B cell (primary cell): Measurements from ENCODE around the gene SAMD4A. TPM values are rescaled to one million over a fixed set of nuclear protein-coding genes. Genes with fewer than 3 reads are reported as not detected.

Experiments used
- ATAC-seq: fragments of 200-7000 bp; cut with Tn5 transposase; one replicate; pipeline ENCODE4 v1.10.0; 2021; ENCODE audit warnings: low read depth, mild to moderate bottlenecking, moderate number of reproducible peaks, moderate library complexity
- CTCF ChIA-PET: fragments of 350-600 bp; sonication (Branson Sonifier 250); formaldehyde crosslinking; loops from one replicate; lab custom pipeline; 2021; ENCODE audit warnings: antibody characterized with exemption, inconsistent platforms; lab: Charles Lee
- POLR2A ChIA-PET: fragments of 350-600 bp; sonication (Branson Sonifier 250); formaldehyde crosslinking; loops from one replicate; lab custom pipeline; 2021; ENCODE audit warnings: antibody characterized with exemption; lab: Charles Lee
- DNase-seq: peaks from one replicate; pipeline ENCODE4 v3.0.0; 2013
- H2AFZ ChIP-seq: 2 replicates; pipeline ENCODE4 v1.6.1; 2012; ENCODE audit warnings: mild to moderate bottlenecking, low read depth, low read length; ENCODE audit not compliant: insufficient read depth, poor library complexity, severe bottlenecking
- H3K27ac ChIP-seq, 2 donors: 1 replicate in 1 of 2; 2 replicates in 1 of 2; pipeline ENCODE4 v1.5.1; 2012 to 2013; ENCODE audit warnings: low read length in 2 of 2, mild to moderate bottlenecking in 2 of 2, moderate library complexity in 1 of 2
- H3K27me3 ChIP-seq, 4 experiments: fragments of 200-600 bp in 1 of 4; sonication (generic) in 1 of 4; replicated peaks in 1 of 4; 1 replicate in 2 of 4; 2 replicates in 2 of 4; pipeline versions ENCODE4 v1.6.1 to v1.7.0; 2013 to 2016; ENCODE audit warnings: low read length in 3 of 4, mild to moderate bottlenecking in 2 of 4, mixed read lengths in 1 of 4, moderate library complexity in 1 of 4; ENCODE audit not compliant: insufficient read depth in 4 of 4, control insufficient read depth in 3 of 4; ENCODE audit errors: control extremely low read depth in 1 of 4
- H3K36me3 ChIP-seq, 2 experiments: replicated peaks in 1 of 2; 1 replicate in 1 of 2; 2 replicates in 1 of 2; pipeline versions ENCODE4 v1.6.1 to v1.7.1; 2013; ENCODE audit warnings: low read length in 1 of 2; ENCODE audit not compliant: insufficient read depth in 2 of 2, control insufficient read depth in 1 of 2; ENCODE audit errors: control extremely low read depth in 1 of 2, extremely low read depth in 1 of 2
- H3K4me1 ChIP-seq, 2 donors: fragments of 200-600 bp in 1 of 2; sonication (generic) in 1 of 2; 1 replicate in 1 of 2; 2 replicates in 1 of 2; pipeline versions ENCODE4 v1.5.1 to v1.6.1; 2013 to 2017; ENCODE audit warnings: low read length in 2 of 2; ENCODE audit not compliant: control insufficient read depth in 2 of 2, insufficient read depth in 2 of 2
- H3K4me2 ChIP-seq: replicated peaks from 2 replicates; pipeline ENCODE3; 2012; ENCODE audit warnings: mild to moderate bottlenecking, low read depth, low read length; ENCODE audit not compliant: poor library complexity, severe bottlenecking
- H3K4me3 ChIP-seq, 5 experiments: fragments of 200-600 bp in 1 of 5; sonication (generic) in 1 of 5; 1 replicate in 3 of 5; 2 replicates in 2 of 5; pipeline versions ENCODE4 v1.5.1 to v1.7.0; 2011 to 2016; ENCODE audit warnings: low read length in 4 of 5, mild to moderate bottlenecking in 4 of 5, low read depth in 2 of 5, control low read depth in 1 of 5, moderate library complexity in 1 of 5; ENCODE audit not compliant: insufficient read depth in 1 of 5; ENCODE audit errors: control extremely low read depth in 1 of 5, extremely low read depth in 1 of 5
- H3K79me2 ChIP-seq: fragments of 200-600 bp; sonication (generic); one replicate; pipeline ENCODE4 v1.6.0; 2016; ENCODE audit warnings: low read length; ENCODE audit not compliant: control insufficient read depth, insufficient read depth
- H3K9ac ChIP-seq: fragments of 200-600 bp; sonication (generic); 2 replicates; pipeline ENCODE4 v1.6.1; 2017; ENCODE audit warnings: mild to moderate bottlenecking, low read length, moderate library complexity
- H3K9me3 ChIP-seq, 3 donors: one replicate each; pipeline versions ENCODE4 v1.6.1 to v1.7.1; 2013; ENCODE audit warnings: low read length in 2 of 3; ENCODE audit not compliant: control insufficient read depth in 2 of 3, insufficient read depth in 1 of 3; ENCODE audit errors: control extremely low read depth in 1 of 3
- H4K20me1 ChIP-seq: 2 replicates; pipeline ENCODE4 v1.6.0; 2012; ENCODE audit warnings: mild to moderate bottlenecking, low read length; ENCODE audit not compliant: insufficient read depth, control insufficient read depth, poor library complexity, severe bottlenecking
- H3K27ac Mint-ChIP-seq: one replicate; pipeline ENCODE4 v1.8.0; 2021; ENCODE audit warnings: mixed read lengths
- H3K27me3 Mint-ChIP-seq: one replicate; pipeline ENCODE4 v1.8.0; 2021; ENCODE audit warnings: mixed read lengths
- H3K4me1 Mint-ChIP-seq: one replicate; pipeline ENCODE4 v1.8.0; 2021; ENCODE audit warnings: mixed read lengths
- H3K4me3 Mint-ChIP-seq: one replicate; pipeline ENCODE4 v1.8.0; 2021; ENCODE audit warnings: mixed read lengths
- H3K9me3 Mint-ChIP-seq: one replicate; pipeline ENCODE4 v1.8.0; 2022; ENCODE audit warnings: mixed read lengths; ENCODE audit not compliant: insufficient read depth
- CTCF ChIP-seq: fragments of 200-600 bp; IDR thresholded peaks from one replicate; pipeline ENCODE4 v1.8.0; 2022; ENCODE audit warnings: antibody characterized with exemption, mild to moderate bottlenecking
- EZH2 ChIP-seq: IDR thresholded peaks from 2 replicates; pipeline ENCODE4 v1.6.1; 2012; ENCODE audit warnings: borderline replicate concordance, low read depth, mild to moderate bottlenecking, moderate library complexity, low read length; ENCODE audit not compliant: insufficient read depth, poor library complexity, severe bottlenecking
- WGBS: methylation state at CpG from one replicate; pipeline ENCODE4 v1.1.5; 2013; ENCODE audit warnings: missing lambda C conversion rate; ENCODE audit not compliant: insufficient coverage; 5-methylcytosine and 5-hydroxymethylcytosine counted together
- intact Hi-C: fragments of 100-400 bp; cut with micrococcal nuclease; formaldehyde crosslinking; loops from one replicate; pipeline ENCODE4 v1.10.0; 2022
- polyA plus RNA-seq: library from polyadenylated mRNA; depleted of rRNA; stranded (reverse); fragments of >200 nt; gene quantifications from 2 replicates; pipeline ENCODE4 v1.2.3, GENCODE V29; 2012
- total RNA-seq, 2 donors: library from RNA; stranded (reverse); fragments of 120-200 nt in 1 of 2; gene quantifications; 1 replicate in 1 of 2; 2 replicates in 1 of 2; pipeline versions ENCODE4 v1.2.3 to v1.2.4, GENCODE V29; 2013 to 2022

The SAMD4A gene
- total and polyA plus RNA-seq, 2 donors (not counting 1 experiment from before 2014, with no cell fraction given) = 5.7 to 13.7 TPM

- Mint-ChIP-seq H3K4me3 (no peak overlapping the region), H3K27me3 (no peaks in the 10 kb centered on the region), H3K9me3 (no peaks in the 10 kb centered on the region), H3K27ac (no peak overlapping the region), H3K4me1 (peaks cover 24% of the 10 kb centered on the region)
- ChIA-PET CTCF (interaction anchor here (0.5 to 7.4 kb wide), 2 partner anchors 159 to 269 kb away, joined by 3 to 82 read pairs; partner anchors contain the start of gene SAMD4A), POLR2A (no interaction called here)
- no peak for DNase-seq
- TF ChIP-seq EZH2 = no peak
- TF ChIP-seq CTCF = no peak
- no peak overlapping the region for H3K4me3 ChIP-seq
- H3K79me2 ChIP-seq = peaks cover 2% of the 10 kb centered on the region
- peaks cover 15 to 18% of the 10 kb centered on the region in 2 donors for H3K4me1 ChIP-seq
- no peaks in the 10 kb centered on the region for H3K36me3 ChIP-seq
- intact Hi-C loops = no loop called here
- H3K9ac ChIP-seq = no peak overlapping the region
- H2AFZ ChIP-seq = no peak overlapping the region
- no peaks in the 10 kb centered on the region for H3K9me3 ChIP-seq
- no peak overlapping the region for H3K4me2 ChIP-seq
- H4K20me1 ChIP-seq = no peaks in the 10 kb centered on the region
- ATAC-seq = no peak
- H3K27me3 ChIP-seq = no peaks in the 10 kb centered on the region
- H3K27ac ChIP-seq = no peak overlapping the region
Measured at GRCh38 chr14:54725998-54726397, 159.1 kb downstream of the SAMD4A start.

- Histone ChIP-seq H3K4me1 (peaks cover 15 to 20% of the 10 kb centered on the region in 2 donors), H3K27ac (no peak overlapping the region), H3K27me3 (no peaks in the 10 kb centered on the region), H3K4me3 (no peak overlapping the region), H3K36me3 (no peaks in the 10 kb centered on the region), H4K20me1 (no peaks in the 10 kb centered on the region), H3K9ac (no peak overlapping the region), H3K79me2 (peaks cover 7% of the 10 kb centered on the region), H3K9me3 (no peaks in the 10 kb centered on the region), H3K4me2 (no peak overlapping the region), H2AFZ (no peak overlapping the region)
- 100% methylated on average over 3 of the region's 7 CpGs for WGBS
- Mint-ChIP-seq H3K4me1 (peaks cover 20% of the 10 kb centered on the region), H3K27me3 (no peaks in the 10 kb centered on the region), H3K27ac (no peak overlapping the region), H3K4me3 (no peak overlapping the region), H3K9me3 (no peaks in the 10 kb centered on the region)
- POLR2A ChIA-PET = no interaction called here
- TF ChIP-seq EZH2 (no peak), CTCF (no peak)
- DNase-seq = no peak
- intact Hi-C loops = no loop called here
- no peak for ATAC-seq
- CTCF ChIA-PET = interaction anchor here (0.7 to 3.6 kb wide), 4 partner anchors 47 to 332 kb away, joined by 3 to 20 read pairs (median 10); no protein-coding TSS in a partner anchor
Measured at GRCh38 chr14:54727929-54728328, 161.0 kb downstream of the SAMD4A start.
